Nephron progenitor cell (in vitro differentiated cells): Measurements from ENCODE around the gene RNF128.

Source experiments
- DNase-seq: peaks from one replicate; pipeline ENCODE4 v3.0.0; 2021
- H3K27ac Mint-ChIP-seq: 2 replicates; pipeline ENCODE4 v1.8.0; 2021; ENCODE audit warnings: mild to moderate bottlenecking, moderate library complexity, mixed read lengths
- H3K27me3 Mint-ChIP-seq: 2 replicates; pipeline ENCODE4 v1.8.0; 2021; ENCODE audit warnings: mild to moderate bottlenecking, low read depth, mixed read lengths; ENCODE audit not compliant: poor library complexity
- H3K36me3 Mint-ChIP-seq: 2 replicates; pipeline ENCODE4 v1.8.0; 2021; ENCODE audit warnings: low read depth, mixed read lengths
- H3K4me1 Mint-ChIP-seq: 2 replicates; pipeline ENCODE4 v1.8.0; 2021; ENCODE audit warnings: mixed read lengths
- H3K4me3 Mint-ChIP-seq: 2 replicates; pipeline ENCODE4 v1.8.0; 2021; ENCODE audit warnings: mild to moderate bottlenecking, moderate library complexity, mixed read lengths
- H3K9me3 Mint-ChIP-seq: 2 replicates; pipeline ENCODE4 v1.8.0; 2021; ENCODE audit warnings: mild to moderate bottlenecking, moderate library complexity, mixed read lengths
- CTCF ChIP-seq: fragments of 200-600 bp; sonication (generic); IDR thresholded peaks from 2 replicates; pipeline ENCODE4 v1.5.0; 2021; ENCODE audit warnings: antibody characterized with exemption

Gene RNF128

GRCh38 chrX:106698693-106699092, 27.8 kb upstream of the RNF128 start:
- no peak overlapping the region for H3K27ac Mint-ChIP-seq
- no peak overlapping the region for H3K4me3 Mint-ChIP-seq
- H3K4me1 Mint-ChIP-seq, result peaks cover under 1% of the 10 kb centered on the region
- peaks cover 17% of the 10 kb centered on the region for H3K9me3 Mint-ChIP-seq
- DNase-seq, result no peak
- no peak for TF ChIP-seq CTCF
- no peaks in the 10 kb centered on the region for H3K36me3 Mint-ChIP-seq
- H3K27me3 Mint-ChIP-seq, result peaks cover 3% of the 10 kb centered on the region

GRCh38 chrX:106702636-106703035, 23.9 kb upstream of the RNF128 start:
- no peak for DNase-seq
- Mint-ChIP-seq H3K9me3 (peaks cover 19% of the 10 kb centered on the region), H3K4me1 (no peaks in the 10 kb centered on the region), H3K36me3 (no peaks in the 10 kb centered on the region), H3K27ac (no peak overlapping the region), H3K4me3 (no peak overlapping the region), H3K27me3 (peaks cover 3% of the 10 kb centered on the region)
- TF ChIP-seq CTCF, result no peak

GRCh38 chrX:106706466-106706865, 20.0 kb upstream of the RNF128 start:
- Mint-ChIP-seq H3K27ac (no peak overlapping the region), H3K27me3 (no peaks in the 10 kb centered on the region), H3K4me3 (no peak overlapping the region), H3K4me1 (no peaks in the 10 kb centered on the region), H3K36me3 (no peaks in the 10 kb centered on the region), H3K9me3 (peaks cover 16% of the 10 kb centered on the region)
- no peak for TF ChIP-seq CTCF
- no peak for DNase-seq

GRCh38 chrX:106707771-106708454, 18.6 kb upstream of the RNF128 start:
- Mint-ChIP-seq H3K27me3 (no peaks in the 10 kb centered on the region), H3K4me1 (no peaks in the 10 kb centered on the region), H3K36me3 (no peaks in the 10 kb centered on the region), H3K27ac (no peak overlapping the region), H3K9me3 (peaks cover 11% of the 10 kb centered on the region), H3K4me3 (no peak overlapping the region)
- TF ChIP-seq CTCF, result no peak
- DNase-seq, result no peak

GRCh38 chrX:106710771-106711170, 15.7 kb upstream of the RNF128 start:
- Mint-ChIP-seq H3K36me3 (no peaks in the 10 kb centered on the region), H3K27me3 (no peaks in the 10 kb centered on the region), H3K4me1 (no peaks in the 10 kb centered on the region), H3K27ac (no peak overlapping the region), H3K4me3 (no peak overlapping the region), H3K9me3 (peaks cover 13% of the 10 kb centered on the region)
- TF ChIP-seq CTCF, result no peak
- DNase-seq, result no peak

GRCh38 chrX:106711375-106711774, 15.1 kb upstream of the RNF128 start:
- H3K27me3 Mint-ChIP-seq, result no peaks in the 10 kb centered on the region
- no peak for TF ChIP-seq CTCF
- no peak overlapping the region for H3K27ac Mint-ChIP-seq
- H3K4me3 Mint-ChIP-seq, result no peak overlapping the region
- peaks cover 17% of the 10 kb centered on the region for H3K9me3 Mint-ChIP-seq
- H3K4me1 Mint-ChIP-seq, result no peaks in the 10 kb centered on the region
- H3K36me3 Mint-ChIP-seq, result no peaks in the 10 kb centered on the region
- DNase-seq, result no peak
